Panc1 (cell line): ENCODE measurements around the gene GRID2IP. TPM values are rescaled to one million over a fixed set of nuclear protein-coding genes. Genes with fewer than 3 reads are reported as not detected.

Source experiments
- ATAC-seq: fragments of 200-7000 bp; cut with Tn5 transposase; 2 replicates; pipeline ENCODE4 v1.9.1; 2020; ENCODE audit warnings: mild to moderate bottlenecking, moderate library complexity
- BruUV-seq: library from RNA; stranded (reverse); fragments of 400-500 nt; replicated peaks from 2 replicates; lab custom pipeline; 2021; lab: Mats Ljungman, UMichigan
- CTCF ChIA-PET: fragments of 300-600 bp; sonication (Branson Sonifier 250); formaldehyde crosslinking; loops from one replicate; lab custom pipeline; 2022; ENCODE audit warnings: antibody characterized with exemption; lab: Charles Lee
- POLR2A ChIA-PET: fragments of 300-600 bp; sonication (Branson Sonifier 250); formaldehyde crosslinking; loops from one replicate; lab custom pipeline; 2022; ENCODE audit warnings: antibody characterized with exemption; lab: Charles Lee
- DNase-seq: peaks from one replicate; pipeline ENCODE4 v3.0.0-alpha.2; 2010; ENCODE audit warnings: low read depth, low spot score
- H3K27ac ChIP-seq: 2 replicates; pipeline ENCODE4 v1.5.1; 2011; ENCODE audit warnings: mild to moderate bottlenecking, low read length, inconsistent platforms
- H3K27me3 ChIP-seq: fragments of 200-500 bp; sonication (Bioruptor generic); 2 replicates; pipeline ENCODE4 v1.6.0; 2014; ENCODE audit warnings: low read length, inconsistent platforms; ENCODE audit not compliant: control insufficient read depth, insufficient read depth
- H3K36me3 ChIP-seq: fragments of 200-500 bp; sonication (Bioruptor generic); 2 replicates; pipeline ENCODE4 v1.5.1; 2014; ENCODE audit warnings: inconsistent platforms, mild to moderate bottlenecking, low read length, moderate library complexity; ENCODE audit not compliant: control insufficient read depth, insufficient read depth
- H3K4me1 ChIP-seq: 2 replicates; pipeline ENCODE4 v1.5.1; 2011; ENCODE audit warnings: inconsistent platforms, mild to moderate bottlenecking, low read length, moderate library complexity; ENCODE audit not compliant: control insufficient read depth, insufficient read depth
- H3K4me3 ChIP-seq, 2 experiments: 2 replicates each; pipeline ENCODE4 v1.5.1; 2011 to 2012; ENCODE audit warnings: low read depth in 2 of 2, low read length in 2 of 2, mild to moderate bottlenecking in 2 of 2, inconsistent platforms in 1 of 2, moderate library complexity in 1 of 2
- H3K9me3 ChIP-seq: fragments of 200-500 bp; sonication (Bioruptor generic); 2 replicates; pipeline ENCODE4 v1.5.1; 2014; ENCODE audit warnings: low read depth, mild to moderate bottlenecking, inconsistent platforms, low read length, moderate library complexity; ENCODE audit not compliant: control insufficient read depth, insufficient read depth
- CTCF ChIP-seq: fragments of 450-650 bp; IDR thresholded peaks from 2 replicates; pipeline ENCODE4 v1.5.1; 2017; ENCODE audit warnings: mild to moderate bottlenecking
- POLR2AphosphoS5 ChIP-seq: IDR thresholded peaks from 2 replicates; pipeline ENCODE4 v1.6.1; 2012; ENCODE audit warnings: mild to moderate bottlenecking, low read depth, low read length, moderate library complexity
- SIN3A ChIP-seq: IDR thresholded peaks from 2 replicates; pipeline ENCODE4 v1.6.1; 2012; ENCODE audit warnings: low read depth, mild to moderate bottlenecking, low read length, moderate library complexity, borderline replicate concordance; ENCODE audit not compliant: insufficient read depth
- TCF7L2 ChIP-seq: IDR thresholded peaks from 2 replicates; pipeline ENCODE4 v1.6.1; 2011; ENCODE audit warnings: mild to moderate bottlenecking, low read depth, low read length, inconsistent platforms
- in situ Hi-C: cut with HindIII; loops from 2 replicates; pipeline ENCODE4 v1.10.0; 2016; ENCODE audit warnings: low sequenced_read_pairs, low pct_unique_long_range_greater_than_20kb
- intact Hi-C: fragments of 100-400 bp; cut with micrococcal nuclease; formaldehyde crosslinking; loops from one replicate; pipeline ENCODE4 v1.10.0; 2022; ENCODE audit not compliant: unreplicated experiment
- total RNA-seq: library from RNA; stranded (reverse); gene quantifications from one replicate; pipeline ENCODE4 v1.2.1, GENCODE V29; 2021; ENCODE audit not compliant: unreplicated experiment
- TF ChIP-seq, protein P1 (sequence below), 2 experiments: IDR thresholded peaks; 2 replicates each; pipeline ENCODE4 v1.6.1; 2011 to 2012; ENCODE audit warnings: low read depth in 2 of 2, control low read depth in 1 of 2, low read length in 1 of 2, mild to moderate bottlenecking in 1 of 2, moderate library complexity in 1 of 2; ENCODE audit not compliant: insufficient read depth in 1 of 2

Gene GRID2IP
- total RNA-seq, 1 experiment from 2014 or later: 0.13 TPM

DNA sequence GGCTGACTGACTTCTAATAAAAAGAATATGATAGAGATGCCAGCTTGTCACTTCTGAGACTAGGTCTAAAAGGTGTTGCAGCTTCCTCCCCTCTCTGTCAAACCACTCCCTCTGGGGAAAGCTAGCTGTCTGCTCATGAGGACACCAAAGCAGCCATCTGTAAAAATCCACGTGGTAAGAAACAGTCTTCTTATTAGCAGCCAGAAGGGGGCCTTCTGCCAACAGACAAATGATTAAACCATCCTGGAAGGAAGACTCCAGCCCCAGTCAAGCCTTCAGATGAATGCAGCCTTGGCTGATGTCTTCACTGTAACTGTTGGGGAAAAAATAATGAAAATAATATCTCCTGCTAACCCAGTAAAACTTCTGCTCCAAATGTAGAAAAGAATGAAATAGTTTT is 61.6 kb downstream of the GRID2IP start:
- H3K36me3 ChIP-seq: no peaks in the 10 kb centered on the region
- ATAC-seq (no peak), DNase-seq (no peak)
- intact Hi-C loops: no loop called here
- TF ChIP-seq TCF7L2 (no peak), CTCF (no peak), SIN3A (no peak), POLR2AphosphoS5 (no peak)
- TF ChIP-seq, protein P1, sequence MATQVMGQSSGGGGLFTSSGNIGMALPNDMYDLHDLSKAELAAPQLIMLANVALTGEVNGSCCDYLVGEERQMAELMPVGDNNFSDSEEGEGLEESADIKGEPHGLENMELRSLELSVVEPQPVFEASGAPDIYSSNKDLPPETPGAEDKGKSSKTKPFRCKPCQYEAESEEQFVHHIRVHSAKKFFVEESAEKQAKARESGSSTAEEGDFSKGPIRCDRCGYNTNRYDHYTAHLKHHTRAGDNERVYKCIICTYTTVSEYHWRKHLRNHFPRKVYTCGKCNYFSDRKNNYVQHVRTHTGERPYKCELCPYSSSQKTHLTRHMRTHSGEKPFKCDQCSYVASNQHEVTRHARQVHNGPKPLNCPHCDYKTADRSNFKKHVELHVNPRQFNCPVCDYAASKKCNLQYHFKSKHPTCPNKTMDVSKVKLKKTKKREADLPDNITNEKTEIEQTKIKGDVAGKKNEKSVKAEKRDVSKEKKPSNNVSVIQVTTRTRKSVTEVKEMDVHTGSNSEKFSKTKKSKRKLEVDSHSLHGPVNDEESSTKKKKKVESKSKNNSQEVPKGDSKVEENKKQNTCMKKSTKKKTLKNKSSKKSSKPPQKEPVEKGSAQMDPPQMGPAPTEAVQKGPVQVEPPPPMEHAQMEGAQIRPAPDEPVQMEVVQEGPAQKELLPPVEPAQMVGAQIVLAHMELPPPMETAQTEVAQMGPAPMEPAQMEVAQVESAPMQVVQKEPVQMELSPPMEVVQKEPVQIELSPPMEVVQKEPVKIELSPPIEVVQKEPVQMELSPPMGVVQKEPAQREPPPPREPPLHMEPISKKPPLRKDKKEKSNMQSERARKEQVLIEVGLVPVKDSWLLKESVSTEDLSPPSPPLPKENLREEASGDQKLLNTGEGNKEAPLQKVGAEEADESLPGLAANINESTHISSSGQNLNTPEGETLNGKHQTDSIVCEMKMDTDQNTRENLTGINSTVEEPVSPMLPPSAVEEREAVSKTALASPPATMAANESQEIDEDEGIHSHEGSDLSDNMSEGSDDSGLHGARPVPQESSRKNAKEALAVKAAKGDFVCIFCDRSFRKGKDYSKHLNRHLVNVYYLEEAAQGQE (IDR thresholded peaks at IDR 0.05; ENCODE audit: insufficient read depth in 1 of 2, low read depth in 2 of 2, low read length in 1 of 2): no peak
- no TSS peak for BruUV-seq
- no peaks in the 10 kb centered on the region; the same call in 1 of the 2 replicates for H3K9me3 ChIP-seq
- in situ Hi-C loops: no loop called here
- no peak overlapping the region for H3K27ac ChIP-seq
- no peaks in the 10 kb centered on the region for H3K4me1 ChIP-seq
- H3K27me3 ChIP-seq: no peaks in the 10 kb centered on the region
- ChIA-PET CTCF (interaction anchor here (0.6 kb wide), 1 partner anchor 17 kb away, joined by 6 read pairs; no protein-coding TSS in a partner anchor), POLR2A (no interaction called here)
- H3K4me3 ChIP-seq: no peak overlapping the region

DNA sequence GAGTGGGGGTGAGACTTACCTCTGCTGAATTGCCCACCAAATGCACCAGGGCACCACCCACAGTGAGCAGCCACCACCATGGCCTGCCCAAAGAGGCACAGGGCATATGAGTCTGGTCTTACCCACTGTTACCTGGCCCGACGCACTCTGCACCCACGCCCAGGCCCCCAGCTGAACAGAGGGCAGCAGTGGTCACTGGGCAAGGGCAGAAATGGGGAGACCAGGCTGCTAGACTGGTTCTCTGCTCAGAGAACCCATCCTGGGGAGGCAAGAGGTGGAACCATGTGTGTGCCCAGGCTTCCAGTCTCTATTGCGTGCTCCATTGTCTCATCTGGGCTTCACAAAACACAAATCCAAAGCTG is 64.1 kb downstream of the GRID2IP start:
- intact Hi-C loops (no loop called here), in situ Hi-C loops (no loop called here)
- Histone ChIP-seq H3K9me3 (no peaks in the 10 kb centered on the region; the same call in 1 of the 2 replicates), H3K27me3 (no peaks in the 10 kb centered on the region), H3K4me1 (peaks cover 7% of the 10 kb centered on the region), H3K27ac (no peak overlapping the region), H3K36me3 (no peaks in the 10 kb centered on the region), H3K4me3 (no peak overlapping the region)
- BruUV-seq: no TSS peak
- ATAC-seq: no peak
- ChIA-PET POLR2A (no interaction called here), CTCF (no interaction called here)
- DNase-seq: no peak
- TF ChIP-seq SIN3A: no peak
- no peak for TF ChIP-seq CTCF
- TF ChIP-seq, protein P1 (IDR thresholded peaks at IDR 0.05; ENCODE audit: insufficient read depth in 1 of 2, low read depth in 2 of 2, low read length in 1 of 2): no peak
- TF ChIP-seq TCF7L2: no peak
